AG10803 (cell line): Measurements from ENCODE around the gene MMP8.
"Not testable (repeated sequence)": the region's sequence is repeated elsewhere in the genome, so short reads cannot be mapped to it uniquely, and the experiment has no call there.

ENCODE experiments used
- DNase-seq: peaks from one replicate; pipeline ENCODE4 v3.0.0; 2010; ENCODE audit warnings: low read depth
- H3K4me3 ChIP-seq: 2 replicates; pipeline ENCODE4 v1.5.1; 2011; ENCODE audit warnings: mild to moderate bottlenecking, low read length, control low read depth
- TF ChIP-seq, protein P1 (sequence below): conservative IDR thresholded peaks from 2 replicates; pipeline ENCODE4 v1.5.1; 2011; ENCODE audit warnings: mild to moderate bottlenecking, low read length, control low read depth, inconsistent platforms

Gene MMP8

DNA sequence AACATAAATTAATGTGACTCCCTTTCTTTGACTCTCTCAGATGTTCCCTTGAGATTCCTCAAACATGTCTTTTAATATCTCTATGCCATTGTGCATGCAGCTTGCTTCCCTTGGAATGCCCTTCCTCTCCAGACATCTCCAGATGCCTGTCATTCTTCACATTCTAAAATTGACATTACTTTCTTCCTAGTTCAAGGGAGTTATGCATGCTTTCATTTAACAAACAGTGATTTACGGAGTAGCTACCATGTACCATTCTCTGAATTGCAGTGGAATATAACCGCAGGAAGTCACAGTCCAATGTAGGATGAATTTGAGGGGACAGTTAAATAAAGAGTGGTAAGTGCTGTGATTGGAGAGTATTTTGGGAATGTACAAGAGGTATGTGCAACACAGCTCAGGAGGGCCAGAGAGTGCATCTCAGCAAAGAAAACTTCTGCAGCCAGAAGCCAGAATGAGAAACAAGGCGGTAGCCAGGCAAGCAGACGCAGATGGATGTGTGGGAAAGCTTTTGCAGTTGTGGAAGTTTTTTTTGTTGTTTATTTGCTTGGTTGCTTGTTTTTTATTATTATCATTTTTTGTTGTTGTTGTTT is 37.0 kb upstream of the MMP8 start:
- DNase-seq = peak; percentile 89
- TF ChIP-seq, protein P1, sequence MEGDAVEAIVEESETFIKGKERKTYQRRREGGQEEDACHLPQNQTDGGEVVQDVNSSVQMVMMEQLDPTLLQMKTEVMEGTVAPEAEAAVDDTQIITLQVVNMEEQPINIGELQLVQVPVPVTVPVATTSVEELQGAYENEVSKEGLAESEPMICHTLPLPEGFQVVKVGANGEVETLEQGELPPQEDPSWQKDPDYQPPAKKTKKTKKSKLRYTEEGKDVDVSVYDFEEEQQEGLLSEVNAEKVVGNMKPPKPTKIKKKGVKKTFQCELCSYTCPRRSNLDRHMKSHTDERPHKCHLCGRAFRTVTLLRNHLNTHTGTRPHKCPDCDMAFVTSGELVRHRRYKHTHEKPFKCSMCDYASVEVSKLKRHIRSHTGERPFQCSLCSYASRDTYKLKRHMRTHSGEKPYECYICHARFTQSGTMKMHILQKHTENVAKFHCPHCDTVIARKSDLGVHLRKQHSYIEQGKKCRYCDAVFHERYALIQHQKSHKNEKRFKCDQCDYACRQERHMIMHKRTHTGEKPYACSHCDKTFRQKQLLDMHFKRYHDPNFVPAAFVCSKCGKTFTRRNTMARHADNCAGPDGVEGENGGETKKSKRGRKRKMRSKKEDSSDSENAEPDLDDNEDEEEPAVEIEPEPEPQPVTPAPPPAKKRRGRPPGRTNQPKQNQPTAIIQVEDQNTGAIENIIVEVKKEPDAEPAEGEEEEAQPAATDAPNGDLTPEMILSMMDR = no peak
- H3K4me3 ChIP-seq = no peak overlapping the region

DNA sequence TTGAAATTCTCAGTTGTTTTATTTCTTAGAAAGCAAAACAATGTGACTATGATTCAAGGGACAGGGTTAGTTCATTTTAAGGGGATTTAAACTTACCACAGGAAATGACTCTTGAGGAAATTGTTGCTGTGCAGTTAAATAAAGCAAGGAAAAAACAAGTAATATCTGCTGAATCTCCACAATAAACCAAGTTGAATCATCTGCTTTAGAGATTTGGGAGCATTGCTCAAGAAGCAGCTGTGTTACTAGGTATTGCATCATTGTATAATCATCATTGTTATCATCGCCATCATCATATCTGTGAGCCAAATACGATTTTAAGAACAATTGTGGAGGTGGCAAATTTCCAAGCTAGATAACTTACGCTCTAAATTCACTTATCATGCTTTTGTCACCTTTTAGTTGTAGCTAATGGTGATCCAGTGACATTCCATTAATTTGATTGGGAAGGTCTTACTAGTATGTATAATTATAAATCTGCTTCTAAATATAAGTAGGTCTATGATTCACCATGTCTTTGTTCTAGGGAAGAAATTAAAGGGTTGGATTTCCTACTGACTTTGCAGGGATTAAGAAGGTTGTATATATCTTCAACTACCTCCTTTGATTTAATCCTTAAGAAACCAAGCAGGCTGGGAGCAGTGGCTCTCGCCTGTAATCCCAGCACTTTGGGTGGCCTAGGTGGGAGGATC is 35.7 kb upstream of the MMP8 start:
- peak; percentile 97 for DNase-seq
- TF ChIP-seq, protein P1 = no peak
- H3K4me3 ChIP-seq = no peak overlapping the region

DNA sequence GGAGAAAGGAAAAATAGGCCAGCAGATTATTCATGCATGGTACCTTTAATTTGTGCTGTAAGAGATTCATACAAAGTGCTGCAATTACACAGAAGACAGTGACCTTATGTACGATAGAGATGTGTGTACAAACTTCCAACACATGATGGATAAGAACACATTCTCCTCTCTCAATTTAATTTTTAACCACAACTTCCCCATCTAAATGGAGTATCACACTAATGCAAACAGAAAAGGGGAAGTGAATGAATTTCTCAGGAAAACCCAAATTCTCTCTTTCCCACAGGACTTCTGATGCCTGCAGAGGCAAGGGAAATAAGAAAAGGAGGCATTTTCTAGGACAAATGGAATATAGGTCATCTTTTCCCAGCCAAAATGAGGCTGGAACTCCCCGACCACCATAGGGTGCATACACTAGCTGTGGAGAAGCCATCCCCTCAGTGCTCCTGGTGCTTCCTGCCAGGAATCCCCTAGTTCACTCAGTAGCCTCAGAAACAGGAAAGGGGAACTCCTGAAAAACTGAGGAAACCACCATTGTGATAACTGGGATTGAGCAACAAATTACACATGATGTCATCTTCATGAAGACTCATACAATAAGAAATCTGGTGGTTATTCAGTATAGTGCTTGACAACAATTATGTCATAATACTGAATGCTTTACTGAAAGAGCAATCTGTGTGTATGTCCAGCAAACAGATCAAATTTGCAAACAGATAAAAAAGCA is 33.2 kb upstream of the MMP8 start:
- DNase-seq = peak; percentile 53

DNA sequence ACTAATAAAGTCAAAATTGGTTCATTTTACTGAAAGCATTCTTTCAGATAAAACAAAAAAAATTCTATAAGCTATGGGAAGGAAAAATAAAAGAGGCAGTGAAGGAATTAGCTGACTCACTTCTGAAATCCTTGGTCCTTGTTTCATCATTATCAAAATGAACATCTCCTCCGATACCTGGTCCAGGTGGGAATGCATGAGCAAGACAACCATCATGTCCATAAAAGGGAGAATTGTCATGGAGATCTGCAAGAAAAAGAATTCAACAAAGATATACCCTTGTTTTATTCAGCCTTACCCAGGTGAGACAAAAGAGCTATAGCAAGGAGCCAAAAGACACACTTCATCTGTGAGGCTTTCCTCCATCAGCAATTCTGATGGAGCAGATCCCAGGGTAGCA is 28.5 kb upstream of the MMP8 start:
- TF ChIP-seq, protein P1 = no peak
- H3K4me3 ChIP-seq = no peak overlapping the region
- no peak for DNase-seq

More for the DNA sequence above, 33.2 kb upstream of the MMP8 start:
- TF ChIP-seq, protein P1 = no peak
- H3K4me3 ChIP-seq = no peak overlapping the region

DNA sequence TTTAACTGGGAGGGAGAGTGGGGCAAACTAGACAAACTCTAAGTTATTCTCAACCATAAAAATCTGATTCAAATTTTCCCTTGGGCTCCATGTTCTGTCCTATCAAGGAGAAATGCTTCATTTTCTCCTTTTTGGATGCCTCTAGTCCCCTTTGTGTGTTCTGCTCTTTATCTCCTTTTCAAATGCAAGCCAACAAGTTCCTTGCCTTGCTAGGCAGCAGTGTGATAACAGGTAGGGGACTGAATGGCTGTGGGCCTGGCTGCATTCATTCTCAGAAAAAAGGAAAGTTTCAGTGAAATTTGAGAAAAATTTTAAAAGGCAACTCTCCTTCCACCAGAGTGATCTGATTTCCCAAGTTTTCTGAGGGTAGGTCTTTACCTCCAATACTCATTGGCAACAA is 26.9 kb upstream of the MMP8 start:
- DNase-seq = no peak
- no peak overlapping the region for H3K4me3 ChIP-seq
- TF ChIP-seq, protein P1 = no peak

DNA sequence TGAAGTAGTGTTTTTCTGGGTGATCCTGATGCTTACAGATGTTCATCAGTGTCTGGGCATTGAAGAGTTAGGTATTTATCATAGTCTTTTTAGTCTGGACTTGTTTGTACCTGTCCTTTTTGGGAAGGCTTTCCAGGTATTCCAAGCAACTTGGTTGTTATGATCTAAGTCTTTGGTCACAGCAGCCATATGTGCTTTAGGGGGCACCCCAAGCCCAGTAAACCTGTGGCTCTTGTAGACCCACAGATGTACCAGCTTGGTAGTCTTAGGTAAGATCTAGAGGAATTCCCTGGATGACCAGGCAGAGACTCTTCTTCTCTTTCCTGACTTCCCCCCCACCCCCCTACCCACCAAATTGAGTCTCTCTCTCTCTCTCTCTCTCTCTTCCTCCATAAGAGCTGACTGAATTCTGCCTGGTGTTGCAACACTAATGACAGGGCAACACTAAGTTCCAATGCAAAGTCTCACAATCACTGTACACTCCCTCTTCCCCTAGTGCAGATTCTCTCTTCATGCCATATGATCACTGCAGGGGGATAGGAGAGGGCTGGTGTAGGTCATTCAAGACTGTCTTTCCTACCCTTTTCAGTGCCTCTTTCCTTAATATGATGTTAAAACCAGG is 24.5 kb upstream of the MMP8 start:
- DNase-seq = no peak
- H3K4me3 ChIP-seq = no peak overlapping the region
- TF ChIP-seq, protein P1 = no peak

DNA sequence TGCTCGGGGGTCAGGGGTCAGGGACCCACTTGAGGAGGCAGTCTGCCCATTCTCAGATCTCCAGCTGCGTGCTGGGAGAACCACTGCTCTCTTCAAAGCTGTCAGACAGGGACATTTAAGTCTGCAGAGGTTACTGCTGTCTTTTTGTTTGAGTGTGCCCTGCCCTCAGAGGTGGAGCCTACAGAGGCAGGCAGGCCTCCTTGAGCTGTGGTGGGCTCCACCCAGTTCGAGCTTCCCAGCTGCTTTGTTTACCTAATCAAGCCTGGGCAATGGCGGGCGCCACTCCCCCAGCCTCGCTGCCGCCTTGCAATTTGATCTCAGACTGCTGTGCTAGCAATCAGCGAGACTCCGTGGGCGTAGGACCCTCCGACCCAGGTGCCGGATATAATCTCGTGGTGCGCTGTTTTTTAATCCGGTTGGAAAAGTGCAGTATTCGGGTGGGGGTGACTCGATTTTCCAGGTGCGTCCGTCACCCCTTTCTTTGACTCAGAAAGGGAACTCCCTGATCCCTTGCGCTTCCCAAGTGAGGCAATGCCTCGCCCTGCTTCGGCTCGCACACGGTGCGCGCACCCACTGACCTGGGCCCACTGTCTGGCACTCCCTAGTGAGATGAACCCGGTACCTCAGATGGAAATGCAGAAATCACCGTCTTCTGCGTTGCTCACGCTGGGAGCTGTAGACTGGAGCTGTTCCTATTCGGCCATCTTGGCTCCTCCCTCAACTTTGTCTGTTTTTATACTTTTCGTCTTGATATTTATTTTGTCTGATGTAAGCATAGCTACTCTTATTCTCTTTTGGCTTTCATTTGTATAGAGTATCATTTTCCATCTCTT is 22.2 kb upstream of the MMP8 start:
- not testable (repeated sequence) for DNase-seq, H3K4me3 ChIP-seq
